Astrocyte (in vitro differentiated cells and primary cell): ENCODE data around the gene ARHGAP25.

ENCODE experiments used
- EZH2 ChIP-seq: IDR thresholded peaks from 2 replicates; pipeline ENCODE4 v1.6.1; 2012; ENCODE audit warnings: mild to moderate bottlenecking, low read length, inconsistent platforms; ENCODE audit not compliant: insufficient read depth
- TF ChIP-seq, protein P1 (sequence below): IDR thresholded peaks from 2 replicates; pipeline ENCODE4 v1.5.1; 2011; ENCODE audit warnings: low read depth, mild to moderate bottlenecking, inconsistent platforms, low read length, moderate library complexity; ENCODE audit not compliant: insufficient read depth

DNA sequence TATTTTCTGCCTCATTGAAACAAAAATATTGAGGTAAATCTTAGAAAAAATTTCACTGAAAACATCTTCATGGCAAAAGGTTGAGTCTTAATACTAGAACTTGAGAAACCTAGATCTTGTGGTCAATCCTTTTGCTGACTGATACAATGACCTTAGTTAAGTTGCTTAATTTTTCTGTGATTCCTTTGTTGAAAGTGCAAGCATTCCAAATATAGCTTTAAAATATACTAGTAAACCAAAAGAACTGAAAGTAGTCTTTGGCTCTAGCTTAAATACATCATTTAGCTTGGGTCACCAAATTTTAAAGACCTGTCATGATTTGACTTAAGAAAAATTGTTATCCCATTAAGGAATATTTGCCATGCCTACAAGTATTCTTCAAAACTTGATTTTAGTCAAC lies 119.9 kb downstream of the ARHGAP25 start:
- TF ChIP-seq, protein P1, sequence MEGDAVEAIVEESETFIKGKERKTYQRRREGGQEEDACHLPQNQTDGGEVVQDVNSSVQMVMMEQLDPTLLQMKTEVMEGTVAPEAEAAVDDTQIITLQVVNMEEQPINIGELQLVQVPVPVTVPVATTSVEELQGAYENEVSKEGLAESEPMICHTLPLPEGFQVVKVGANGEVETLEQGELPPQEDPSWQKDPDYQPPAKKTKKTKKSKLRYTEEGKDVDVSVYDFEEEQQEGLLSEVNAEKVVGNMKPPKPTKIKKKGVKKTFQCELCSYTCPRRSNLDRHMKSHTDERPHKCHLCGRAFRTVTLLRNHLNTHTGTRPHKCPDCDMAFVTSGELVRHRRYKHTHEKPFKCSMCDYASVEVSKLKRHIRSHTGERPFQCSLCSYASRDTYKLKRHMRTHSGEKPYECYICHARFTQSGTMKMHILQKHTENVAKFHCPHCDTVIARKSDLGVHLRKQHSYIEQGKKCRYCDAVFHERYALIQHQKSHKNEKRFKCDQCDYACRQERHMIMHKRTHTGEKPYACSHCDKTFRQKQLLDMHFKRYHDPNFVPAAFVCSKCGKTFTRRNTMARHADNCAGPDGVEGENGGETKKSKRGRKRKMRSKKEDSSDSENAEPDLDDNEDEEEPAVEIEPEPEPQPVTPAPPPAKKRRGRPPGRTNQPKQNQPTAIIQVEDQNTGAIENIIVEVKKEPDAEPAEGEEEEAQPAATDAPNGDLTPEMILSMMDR: no peak
- no peak for TF ChIP-seq EZH2
